ENCODE results near the gene STARD3.

Gene STARD3

DNA sequence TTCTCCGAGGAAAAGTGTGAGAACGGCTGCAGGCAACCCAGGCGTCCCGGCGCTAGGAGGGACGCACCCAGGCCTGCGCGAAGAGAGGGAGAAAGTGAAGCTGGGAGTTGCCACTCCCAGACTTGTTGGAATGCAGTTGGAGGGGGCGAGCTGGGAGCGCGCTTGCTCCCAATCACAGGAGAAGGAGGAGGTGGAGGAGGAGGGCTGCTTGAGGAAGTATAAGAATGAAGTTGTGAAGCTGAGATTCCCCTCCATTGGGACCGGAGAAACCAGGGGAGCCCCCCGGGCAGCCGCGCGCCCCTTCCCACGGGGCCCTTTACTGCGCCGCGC, 62.8 kb downstream of the STARD3 start, which contains the start of gene ERBB2:
Gene ERBB2, plus strand, starts transcription at position 247 of the 330 bp plus-strand sequence. CDS start 175 bp downstream, outside the sequence.
- H3K9ac ChIP-seq (ENCODE audit: low read depth, low read length, poor library complexity, severe bottlenecking): no peak within 1 kb of the TSS
- H4K20me1 ChIP-seq (ENCODE audit: insufficient read depth, low read length, poor library complexity, severe bottlenecking): no peaks in the 10 kb centered on the region
- no peaks in the 10 kb centered on the region for H3F3A ChIP-seq (ENCODE audit: low read depth)
- no peaks in the 10 kb centered on the region for H3K79me2 ChIP-seq (ENCODE audit: insufficient read depth, low read length)
- H3K9me3 ChIP-seq (ENCODE audit: insufficient read depth, low read depth, low read length): no peaks in the 10 kb centered on the region
- no peak within 1 kb of the TSS for H3K4me3 ChIP-seq (ENCODE audit: low read length, poor library complexity, severe bottlenecking)
- TF ChIP-seq EZH2phosphoT487 (IDR thresholded peaks at IDR 0.05; ENCODE audit: borderline replicate concordance): no peak
- TF ChIP-seq, protein P1, sequence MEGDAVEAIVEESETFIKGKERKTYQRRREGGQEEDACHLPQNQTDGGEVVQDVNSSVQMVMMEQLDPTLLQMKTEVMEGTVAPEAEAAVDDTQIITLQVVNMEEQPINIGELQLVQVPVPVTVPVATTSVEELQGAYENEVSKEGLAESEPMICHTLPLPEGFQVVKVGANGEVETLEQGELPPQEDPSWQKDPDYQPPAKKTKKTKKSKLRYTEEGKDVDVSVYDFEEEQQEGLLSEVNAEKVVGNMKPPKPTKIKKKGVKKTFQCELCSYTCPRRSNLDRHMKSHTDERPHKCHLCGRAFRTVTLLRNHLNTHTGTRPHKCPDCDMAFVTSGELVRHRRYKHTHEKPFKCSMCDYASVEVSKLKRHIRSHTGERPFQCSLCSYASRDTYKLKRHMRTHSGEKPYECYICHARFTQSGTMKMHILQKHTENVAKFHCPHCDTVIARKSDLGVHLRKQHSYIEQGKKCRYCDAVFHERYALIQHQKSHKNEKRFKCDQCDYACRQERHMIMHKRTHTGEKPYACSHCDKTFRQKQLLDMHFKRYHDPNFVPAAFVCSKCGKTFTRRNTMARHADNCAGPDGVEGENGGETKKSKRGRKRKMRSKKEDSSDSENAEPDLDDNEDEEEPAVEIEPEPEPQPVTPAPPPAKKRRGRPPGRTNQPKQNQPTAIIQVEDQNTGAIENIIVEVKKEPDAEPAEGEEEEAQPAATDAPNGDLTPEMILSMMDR (conservative IDR thresholded peaks at IDR 0.05; ENCODE audit: low read length): no peak
- no peaks in the 10 kb centered on the region for H3K36me3 ChIP-seq (ENCODE audit: insufficient read depth, low read length)
- no peaks in the 10 kb centered on the region for H3K9me2 ChIP-seq (replicated peaks; ENCODE audit: low read depth, low read length)
- H3K4me1 ChIP-seq (ENCODE audit: insufficient read depth, low read length, poor library complexity, severe bottlenecking): no peaks in the 10 kb centered on the region
- no peak within 1 kb of the TSS for H3K4me2 ChIP-seq (ENCODE audit: low read depth, low read length, poor library complexity, severe bottlenecking)
- H2AFZ ChIP-seq (ENCODE audit: low read length): no peak within 1 kb of the TSS
- H3K27me3 ChIP-seq (ENCODE audit: insufficient read depth, low read length, poor library complexity, severe bottlenecking): no peaks in the 10 kb centered on the region

DNA sequence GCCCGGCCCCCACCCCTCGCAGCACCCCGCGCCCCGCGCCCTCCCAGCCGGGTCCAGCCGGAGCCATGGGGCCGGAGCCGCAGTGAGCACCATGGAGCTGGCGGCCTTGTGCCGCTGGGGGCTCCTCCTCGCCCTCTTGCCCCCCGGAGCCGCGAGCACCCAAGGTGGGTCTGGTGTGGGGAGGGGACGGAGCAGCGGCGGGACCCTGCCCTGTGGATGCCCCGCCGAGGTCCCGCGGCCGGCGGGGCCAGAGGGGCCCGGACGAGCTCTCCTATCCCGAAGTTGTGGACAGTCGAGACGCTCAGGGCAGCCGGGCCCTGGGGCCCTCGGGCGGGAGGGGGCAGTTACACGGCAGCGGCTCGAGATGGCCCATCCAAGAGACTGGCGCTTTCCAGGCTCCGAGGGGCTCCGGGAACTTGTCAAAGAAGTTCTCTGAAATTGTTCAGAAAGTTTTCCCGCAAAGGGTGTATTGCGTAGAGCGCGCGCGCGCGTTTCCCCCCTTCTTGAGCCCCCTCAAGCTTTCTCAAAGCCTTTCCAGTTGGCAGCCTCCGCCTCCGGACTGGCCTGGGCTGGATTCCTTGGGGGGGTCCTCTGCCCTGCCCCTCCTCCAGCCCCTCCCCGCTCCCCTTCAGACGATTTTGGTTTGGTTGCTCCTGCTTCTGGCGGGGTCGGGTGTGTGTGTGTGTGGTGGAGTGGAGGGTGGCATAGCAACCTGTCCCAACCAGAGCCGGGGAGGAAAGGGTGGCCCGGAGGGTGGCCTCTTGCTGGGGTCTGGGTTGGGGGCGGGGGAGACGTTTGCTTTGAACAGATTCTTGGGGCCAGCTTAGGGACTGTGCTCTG, 63.4 kb downstream of the STARD3 start:
- no peaks in the 10 kb centered on the region for H3K9me3 ChIP-seq (ENCODE audit: insufficient read depth, low read depth, low read length)
- H3K4me2 ChIP-seq (ENCODE audit: low read depth, low read length, poor library complexity, severe bottlenecking): no peak overlapping the region
- no peaks in the 10 kb centered on the region for H3K4me1 ChIP-seq (ENCODE audit: insufficient read depth, low read length, poor library complexity, severe bottlenecking)
- no peaks in the 10 kb centered on the region for H4K20me1 ChIP-seq (ENCODE audit: insufficient read depth, low read length, poor library complexity, severe bottlenecking)
- no peaks in the 10 kb centered on the region for H3K27me3 ChIP-seq (ENCODE audit: insufficient read depth, low read length, poor library complexity, severe bottlenecking)
- no peak overlapping the region for H3K9ac ChIP-seq (ENCODE audit: low read depth, low read length, poor library complexity, severe bottlenecking)
- no peaks in the 10 kb centered on the region for H3K36me3 ChIP-seq (ENCODE audit: insufficient read depth, low read length)
- no peaks in the 10 kb centered on the region for H3K79me2 ChIP-seq (ENCODE audit: insufficient read depth, low read length)
- H3K9me2 ChIP-seq (replicated peaks; ENCODE audit: low read depth, low read length): no peaks in the 10 kb centered on the region
- no peak overlapping the region for H2AFZ ChIP-seq (ENCODE audit: low read length)
- TF ChIP-seq EZH2phosphoT487 (IDR thresholded peaks at IDR 0.05; ENCODE audit: borderline replicate concordance): no peak
- TF ChIP-seq, protein P1 (conservative IDR thresholded peaks at IDR 0.05; ENCODE audit: low read length): no peak
- no peaks in the 10 kb centered on the region for H3F3A ChIP-seq (ENCODE audit: low read depth)
- H3K4me3 ChIP-seq (ENCODE audit: low read length, poor library complexity, severe bottlenecking): no peak overlapping the region

DNA sequence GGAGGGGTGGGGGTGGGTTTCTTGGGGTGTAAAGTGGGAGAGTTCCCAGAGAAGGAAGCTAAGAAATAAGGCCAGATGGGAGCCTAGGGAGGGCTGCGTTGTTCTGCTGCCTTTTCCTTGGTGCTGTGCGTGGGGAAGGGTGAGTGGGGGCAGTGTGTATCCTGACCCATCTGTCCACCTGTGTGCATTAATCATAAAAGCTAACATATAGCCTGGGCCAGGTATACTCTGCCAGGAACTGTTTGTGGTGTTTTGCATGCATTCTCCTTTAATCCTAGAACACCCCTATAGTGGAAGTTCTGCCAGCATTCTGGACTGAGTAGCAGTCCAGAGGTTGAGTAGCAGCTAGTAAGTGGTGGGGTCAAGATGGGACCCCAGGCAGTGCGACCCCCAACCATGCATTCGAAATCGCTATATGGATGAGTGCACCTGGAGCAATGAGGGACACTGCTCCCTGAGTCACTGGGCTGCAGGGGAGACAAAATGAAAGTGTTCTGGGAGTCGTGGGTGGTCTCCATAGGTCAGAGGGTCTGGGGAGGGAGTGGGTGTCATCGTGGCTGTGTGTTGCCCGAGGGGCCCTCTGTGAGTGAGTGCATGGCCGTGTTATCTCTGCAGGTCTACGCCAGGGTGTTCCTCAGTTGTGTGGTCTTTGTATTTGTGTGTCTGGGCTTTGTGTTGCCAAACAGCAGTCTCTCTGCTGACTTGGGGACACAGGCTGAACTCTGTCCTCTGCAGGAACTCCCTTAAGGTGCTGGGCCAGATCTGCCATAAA, 64.3 kb downstream of the STARD3 start:
- no peaks in the 10 kb centered on the region for H3K27me3 ChIP-seq (ENCODE audit: insufficient read depth, low read length, poor library complexity, severe bottlenecking)
- H3K4me1 ChIP-seq (ENCODE audit: insufficient read depth, low read length, poor library complexity, severe bottlenecking): no peaks in the 10 kb centered on the region
- no peaks in the 10 kb centered on the region for H3K9me2 ChIP-seq (replicated peaks; ENCODE audit: low read depth, low read length)
- no peak overlapping the region for H3K4me2 ChIP-seq (ENCODE audit: low read depth, low read length, poor library complexity, severe bottlenecking)
- H3F3A ChIP-seq (ENCODE audit: low read depth): no peaks in the 10 kb centered on the region
- H4K20me1 ChIP-seq (ENCODE audit: insufficient read depth, low read length, poor library complexity, severe bottlenecking): no peaks in the 10 kb centered on the region
- TF ChIP-seq EZH2phosphoT487 (IDR thresholded peaks at IDR 0.05; ENCODE audit: borderline replicate concordance): no peak
- TF ChIP-seq, protein P1 (conservative IDR thresholded peaks at IDR 0.05; ENCODE audit: low read length): no peak
- no peak overlapping the region for H3K9ac ChIP-seq (ENCODE audit: low read depth, low read length, poor library complexity, severe bottlenecking)
- no peak overlapping the region for H2AFZ ChIP-seq (ENCODE audit: low read length)
- no peak overlapping the region for H3K4me3 ChIP-seq (ENCODE audit: low read length, poor library complexity, severe bottlenecking)
- no peaks in the 10 kb centered on the region for H3K79me2 ChIP-seq (ENCODE audit: insufficient read depth, low read length)
- H3K36me3 ChIP-seq (ENCODE audit: insufficient read depth, low read length): no peaks in the 10 kb centered on the region
- H3K9me3 ChIP-seq (ENCODE audit: insufficient read depth, low read depth, low read length): no peaks in the 10 kb centered on the region
